GM21529 (cell line): ENCODE results near the gene FGFR3.

ENCODE experiments used
- ATAC-seq: cut with Tn5 transposase; IDR thresholded peaks from one replicate; pipeline ENCODE4 v1.9.1; 2021; ENCODE audit not compliant: unreplicated experiment

Gene FGFR3

GRCh38 chr4:1786544-1787362 is 6.3 kb upstream of the FGFR3 start:
- no peak for ATAC-seq

- ATAC-seq = no peak
Measured at GRCh38 chr4:1787411-1788077, 5.5 kb upstream of the FGFR3 start.

- ATAC-seq = no peak
Measured at GRCh38 chr4:1788254-1788973, 4.7 kb upstream of the FGFR3 start.

- no peak for ATAC-seq
Measured at GRCh38 chr4:1789552-1789951, 3.5 kb upstream of the FGFR3 start.

- ATAC-seq = no peak
Measured at GRCh38 chr4:1790005-1790404, 3.1 kb upstream of the FGFR3 start.

GRCh38 chr4:1792158-1792831 is 798 bp upstream of the FGFR3 start:
- no peak for ATAC-seq

- peak; percentile 19 for ATAC-seq
Measured at GRCh38 chr4:1793496-1793840, 375 bp downstream of the FGFR3 start.

- ATAC-seq = no peak
Measured at GRCh38 chr4:1793940-1794808, 1.1 kb downstream of the FGFR3 start.

GRCh38 chr4:1794809-1795298 is 1.8 kb downstream of the FGFR3 start:
- ATAC-seq = no peak

GRCh38 chr4:1795299-1796195 is 2.5 kb downstream of the FGFR3 start:
- ATAC-seq = no peak

GRCh38 chr4:1796486-1797204 is 3.6 kb downstream of the FGFR3 start:
- ATAC-seq = no peak

GRCh38 chr4:1797298-1797860 is 4.3 kb downstream of the FGFR3 start:
- ATAC-seq = no peak

GRCh38 chr4:1797861-1798579 is 4.9 kb downstream of the FGFR3 start:
- no peak for ATAC-seq

- no peak for ATAC-seq
Measured at GRCh38 chr4:1798580-1799386, 5.7 kb downstream of the FGFR3 start.

- ATAC-seq = no peak
Measured at GRCh38 chr4:1799387-1800375, 6.6 kb downstream of the FGFR3 start.

GRCh38 chr4:1800805-1801204 is 7.7 kb downstream of the FGFR3 start:
- no peak for ATAC-seq
